C4-2B (cell line): ENCODE measurements around the gene GADD45B.
"Not testable (repeated sequence)": the region's sequence is repeated elsewhere in the genome, so short reads cannot be mapped to it uniquely, and the experiment has no call there.

Experiments used
- H3K27ac ChIP-seq: fragments of 450-650 bp; 2 replicates; pipeline ENCODE4 v1.5.1; 2017
- CTCF ChIP-seq: fragments of 450-650 bp; conservative IDR thresholded peaks from 2 replicates; pipeline ENCODE4 v1.5.1; 2017; ENCODE audit warnings: mild to moderate bottlenecking
- ZFX ChIP-seq: fragments of 450-650 bp; IDR thresholded peaks from 2 replicates; pipeline ENCODE4 v1.6.1; 2017

GADD45B gene

GRCh38 chr19:2464389-2464788 is 11.5 kb upstream of the GADD45B start:
- H3K27ac ChIP-seq = no peak overlapping the region
- no peak for TF ChIP-seq CTCF
- TF ChIP-seq ZFX = no peak

GRCh38 chr19:2468596-2468995 is 7.3 kb upstream of the GADD45B start:
- TF ChIP-seq CTCF (no peak), ZFX (no peak)
- H3K27ac ChIP-seq = no peak overlapping the region

- H3K27ac ChIP-seq = no peak overlapping the region
- TF ChIP-seq ZFX = no peak
- TF ChIP-seq CTCF = no peak
Measured at GRCh38 chr19:2469102-2469914, 6.6 kb upstream of the GADD45B start.

- H3K27ac ChIP-seq = not testable (repeated sequence)
Measured at GRCh38 chr19:2469915-2470200, 6.1 kb upstream of the GADD45B start.

GRCh38 chr19:2474232-2475017 is 1.5 kb upstream of the GADD45B start:
- H3K27ac ChIP-seq = peak overlapping the region; percentile 86
- TF ChIP-seq ZFX = no peak
- TF ChIP-seq CTCF = peak; percentile 98

- peak overlapping the region; percentile 86 for H3K27ac ChIP-seq
Measured at GRCh38 chr19:2475018-2475701, 767 bp upstream of the GADD45B start.

More at GRCh38 chr19:2475018-2475701, 767 bp upstream of the GADD45B start:
- TF ChIP-seq CTCF = no peak
- TF ChIP-seq ZFX = no peak
